Activated CD4-positive, alpha-beta T cell treated with anti-CD3 and anti-CD28 coated beads, Interleukin-2, amount 50 U/mL, for 48 hours (primary cell): ENCODE data around the gene SUPT3H.

Experiments
- DNase-seq, 2 experiments: peaks; one replicate each; pipeline ENCODE4 v3.0.0-alpha.2; 2020

Gene SUPT3H

GRCh38 chr6:44779130-44779826 lies 598.5 kb downstream of the SUPT3H start:
- DNase-seq, result no peak
